Fibroblast of the conjunctiva (primary cell): ENCODE measurements around the gene DHRSX.
"Not testable (repeated sequence)": the region's sequence is repeated elsewhere in the genome, so short reads cannot be mapped to it uniquely, and the experiment has no call there.

Experiments
- DNase-seq: peaks from one replicate; pipeline ENCODE4 v3.0.0-alpha.2; 2010; ENCODE audit warnings: low read depth

The DHRSX gene

DNA sequence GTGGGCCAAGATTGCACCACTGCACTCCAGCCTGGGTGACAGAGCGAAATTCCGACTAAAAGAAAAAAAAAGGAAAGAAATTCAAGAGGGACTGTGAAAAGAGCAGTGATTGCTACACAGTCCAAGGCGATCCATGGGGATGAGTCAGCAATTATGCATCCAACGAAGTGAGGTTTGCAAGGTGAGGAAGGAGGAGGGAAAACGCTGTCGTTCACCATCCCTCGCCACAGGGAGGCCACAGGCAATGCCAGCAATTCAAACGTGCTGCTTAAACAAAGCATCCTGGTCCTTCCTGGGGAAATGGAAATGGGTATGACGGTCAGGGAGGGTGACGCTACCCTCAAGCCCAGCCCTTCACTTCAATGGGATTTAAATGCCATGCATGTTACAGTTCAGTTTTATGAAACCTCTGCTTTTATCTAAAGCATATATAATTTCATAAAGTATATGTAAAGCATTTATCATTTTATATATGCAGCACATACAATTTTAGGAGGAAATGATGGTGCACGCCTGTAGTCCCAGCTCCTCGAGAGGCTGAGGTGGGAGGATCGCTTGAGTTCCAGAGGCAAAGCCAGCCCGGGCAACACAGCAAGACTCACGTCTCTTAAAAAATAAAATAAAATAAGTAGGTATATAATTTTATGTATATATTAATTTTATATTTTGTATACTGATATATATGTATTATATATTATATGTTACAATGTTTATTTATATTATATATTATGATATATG lies 108.7 kb downstream of the DHRSX start:
- DNase-seq = peak; percentile 21

DNA sequence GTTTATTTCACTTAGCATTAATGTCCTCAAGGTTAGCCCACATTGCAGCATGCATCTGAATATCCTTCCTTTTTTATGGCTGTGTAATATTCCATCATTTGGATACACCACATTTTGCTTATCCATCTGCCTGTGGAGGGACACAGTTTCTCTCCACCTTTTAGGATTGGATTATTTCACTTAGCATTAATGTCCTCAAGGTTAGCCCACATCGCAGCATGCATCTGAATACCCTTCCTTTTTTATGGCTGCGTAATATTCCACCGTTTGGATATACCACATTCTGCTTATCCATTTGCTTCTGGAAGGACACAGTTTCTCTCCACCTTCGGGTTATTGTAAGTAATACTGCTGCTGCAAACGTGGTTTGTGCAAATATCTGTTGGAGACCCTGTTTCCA lies 110.0 kb downstream of the DHRSX start:
- no peak for DNase-seq

DNA sequence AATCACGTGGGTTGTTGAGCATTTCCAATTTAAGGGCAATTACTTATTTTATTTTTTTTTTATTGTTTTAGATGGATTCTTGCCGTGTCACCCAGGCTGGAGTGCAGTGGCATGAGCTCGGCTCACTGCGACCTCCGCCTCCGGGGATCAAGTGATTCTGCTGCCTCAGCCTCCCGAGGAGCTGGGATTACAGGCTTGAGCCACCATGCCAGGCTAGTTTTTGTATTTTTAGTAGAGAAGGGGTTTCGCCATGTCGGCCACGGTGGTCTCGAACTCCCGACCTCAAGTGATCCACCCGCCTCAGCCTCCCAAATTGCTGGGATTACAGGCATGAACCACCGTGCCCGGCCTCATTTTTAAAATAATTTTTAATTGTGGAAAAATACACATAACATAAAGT lies 111.0 kb downstream of the DHRSX start:
- DNase-seq = not testable (repeated sequence)

DNA sequence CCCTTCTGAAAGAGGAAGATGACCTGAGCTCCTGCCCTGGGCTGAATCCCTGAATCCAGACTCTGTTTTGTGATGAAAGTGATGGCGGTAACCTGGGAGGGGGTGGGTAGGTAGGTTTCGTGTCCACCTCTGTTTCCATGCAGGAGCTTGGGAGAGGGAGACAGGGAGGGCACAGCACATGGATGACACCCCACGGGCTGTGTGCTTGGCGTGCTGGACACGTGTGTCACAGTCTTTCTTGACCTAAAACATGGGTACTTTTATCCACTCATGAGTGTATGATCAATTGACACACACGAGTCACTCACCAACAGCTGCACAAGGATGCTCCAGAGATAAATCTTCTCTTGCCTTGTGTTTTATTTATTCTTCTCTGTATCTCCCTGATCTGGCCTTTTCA lies 111.5 kb downstream of the DHRSX start:
- no peak for DNase-seq

DNA sequence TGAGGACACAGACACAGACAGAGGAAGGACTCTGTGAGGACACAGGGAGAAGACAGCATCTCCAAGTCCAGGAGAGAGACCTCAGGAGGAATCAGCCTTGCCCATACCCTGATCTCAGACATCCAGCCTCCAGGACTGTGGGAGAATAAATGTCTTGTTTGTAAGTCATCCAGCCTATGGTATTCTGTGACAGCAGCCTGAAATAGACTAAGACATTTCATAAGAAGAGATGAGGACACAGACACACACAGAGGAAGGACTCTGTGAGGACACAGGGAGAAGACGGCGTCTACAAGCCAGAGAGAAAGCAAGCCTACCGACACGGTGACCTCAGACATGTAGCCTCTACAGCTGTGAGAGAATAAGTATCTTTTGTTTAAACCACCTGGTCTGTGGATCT lies 112.1 kb downstream of the DHRSX start:
- no peak for DNase-seq

DNA sequence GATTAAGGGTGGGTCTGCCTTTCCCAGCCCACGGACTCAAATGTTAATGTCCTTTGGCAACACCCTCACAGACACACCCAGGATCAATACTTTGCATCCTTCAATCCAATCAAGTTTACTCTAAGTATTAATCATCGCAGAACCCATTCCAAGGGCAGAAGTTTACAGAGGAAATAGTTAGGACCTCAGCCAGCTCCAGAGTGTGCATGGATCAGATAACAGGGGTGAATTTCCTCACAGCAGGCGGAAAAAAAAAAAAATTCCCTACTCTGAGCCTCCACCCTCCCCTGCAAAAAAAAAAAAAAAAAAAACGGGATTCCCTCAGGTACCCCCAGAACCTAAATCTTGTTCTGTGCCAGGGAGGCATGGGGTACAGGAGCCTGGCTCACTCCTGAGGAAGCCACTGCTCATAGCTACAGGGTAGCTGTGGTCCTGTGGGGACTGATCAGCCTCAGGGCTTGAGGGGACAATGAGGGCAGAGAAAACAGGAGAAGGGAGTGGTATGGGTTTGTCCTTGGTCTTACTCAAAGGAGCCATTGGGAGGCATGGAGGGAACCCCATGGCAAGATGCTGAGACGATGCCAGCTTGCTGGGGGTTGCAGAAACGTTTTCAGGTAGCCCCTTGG lies 113.0 kb downstream of the DHRSX start:
- no peak for DNase-seq

DNA sequence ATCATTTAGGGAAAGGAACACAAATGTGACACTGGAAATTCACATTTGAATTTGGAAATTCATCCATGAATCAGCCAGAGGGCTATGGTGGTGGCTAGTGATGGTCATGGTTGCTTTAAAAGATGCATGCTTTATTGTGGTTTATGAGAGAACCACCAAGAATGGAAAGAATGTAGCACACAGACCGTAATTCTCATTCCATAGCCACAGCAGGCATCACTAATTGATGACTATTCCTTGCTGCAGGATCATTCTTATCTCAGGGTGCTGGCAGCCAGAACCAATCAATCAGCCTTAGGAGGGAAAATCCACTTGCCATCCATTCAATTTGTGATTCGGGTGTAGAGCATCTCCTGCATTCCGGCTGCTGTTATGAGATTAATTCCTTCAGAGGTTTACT lies 115.6 kb downstream of the DHRSX start:
- no peak for DNase-seq

DNA sequence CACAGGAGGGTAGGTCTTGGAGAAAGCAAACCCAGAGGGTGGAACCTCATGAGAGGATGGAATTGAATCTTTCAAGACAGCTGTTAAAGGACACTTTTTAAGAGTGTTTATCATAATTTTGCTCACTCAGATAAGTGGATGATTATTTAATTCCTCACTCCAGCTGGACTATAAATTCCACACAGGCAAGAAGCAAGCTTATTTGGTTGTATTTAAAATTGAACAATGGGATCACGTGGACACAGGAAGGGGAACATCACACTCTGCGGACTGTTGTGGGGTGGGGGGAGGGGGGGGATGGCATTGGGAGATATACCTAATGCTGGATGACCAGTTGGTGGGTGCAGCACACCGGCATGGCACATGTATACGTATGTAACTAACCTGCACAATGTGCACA lies 116.3 kb downstream of the DHRSX start:
- no peak for DNase-seq

DNA sequence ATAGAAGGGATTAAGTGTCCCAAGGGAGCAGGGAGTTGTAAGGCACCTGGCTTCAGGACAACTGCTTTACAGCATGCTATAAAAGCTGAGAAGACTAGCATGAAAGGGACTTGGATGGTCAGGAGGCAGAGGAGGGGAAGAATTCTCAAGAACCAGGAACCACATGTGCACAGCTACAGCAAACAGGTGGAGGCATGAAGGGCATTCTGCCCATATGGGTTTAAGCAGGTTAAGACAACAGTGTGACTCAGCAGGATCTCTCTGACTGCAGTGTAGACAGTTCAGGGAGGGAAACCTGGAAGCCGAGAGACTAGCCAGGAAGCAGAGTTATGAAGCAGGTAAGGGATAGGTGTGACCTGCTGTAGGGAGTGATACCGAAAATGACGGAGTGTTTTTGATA lies 117.0 kb downstream of the DHRSX start:
- no peak for DNase-seq

DNA sequence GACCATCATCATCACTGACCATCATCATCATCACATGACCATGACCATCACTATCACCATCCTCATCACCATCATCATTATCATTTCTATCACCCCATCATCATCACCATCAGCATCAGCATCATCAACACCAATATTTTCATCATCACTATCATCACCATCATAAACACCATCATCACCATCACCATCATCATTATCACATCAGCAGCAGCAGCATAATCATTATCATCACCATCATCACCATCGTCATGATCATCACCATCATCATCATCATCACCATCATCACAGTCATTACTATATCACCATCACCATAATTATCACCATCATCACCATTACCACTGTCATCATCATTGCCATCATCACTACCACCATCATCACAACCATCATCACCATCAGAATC lies 117.6 kb downstream of the DHRSX start:
- no peak for DNase-seq

DNA sequence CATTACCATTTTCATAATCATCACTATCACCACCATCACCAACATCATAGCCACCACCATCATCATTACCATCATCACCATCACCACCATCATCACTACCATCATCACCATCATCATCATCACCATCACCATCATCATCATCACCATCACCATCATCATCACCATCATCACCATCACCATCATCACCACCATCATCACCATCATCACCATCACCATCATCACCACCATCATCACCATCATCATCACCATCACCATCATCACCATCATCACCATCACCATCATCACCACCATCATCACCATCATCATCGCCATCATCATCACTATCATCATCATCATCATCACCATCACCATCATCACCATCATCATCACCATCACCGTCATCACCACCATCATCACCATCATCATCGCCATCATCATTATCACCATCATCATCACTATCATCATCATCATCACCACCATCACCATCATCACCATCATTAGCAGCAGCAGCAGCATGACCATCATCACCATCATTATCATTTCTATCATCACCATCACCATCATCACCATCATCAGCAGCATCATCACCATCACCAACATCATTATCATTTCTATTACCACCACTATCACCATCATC lies 118.2 kb downstream of the DHRSX start:
- DNase-seq = not testable (repeated sequence)

DNA sequence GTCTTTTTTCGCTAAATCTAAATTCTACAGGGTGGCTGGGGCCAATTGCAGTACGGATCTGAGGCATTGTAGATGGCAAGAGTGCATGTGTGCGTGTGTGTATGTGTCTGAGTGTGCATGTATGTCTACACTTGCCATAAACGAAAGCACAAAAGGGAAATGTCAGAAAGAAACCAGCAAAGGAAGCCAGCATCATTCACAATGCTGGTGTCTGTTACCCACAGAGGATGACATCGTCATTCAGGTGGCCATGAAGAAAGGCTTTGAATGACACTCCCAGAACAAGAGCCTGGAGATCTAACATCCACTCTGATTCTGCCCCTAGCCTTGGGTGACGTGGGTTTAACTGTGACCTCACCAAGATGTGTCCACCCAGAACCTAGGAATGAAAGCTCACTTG lies 124.6 kb downstream of the DHRSX start:
- no peak for DNase-seq

DNA sequence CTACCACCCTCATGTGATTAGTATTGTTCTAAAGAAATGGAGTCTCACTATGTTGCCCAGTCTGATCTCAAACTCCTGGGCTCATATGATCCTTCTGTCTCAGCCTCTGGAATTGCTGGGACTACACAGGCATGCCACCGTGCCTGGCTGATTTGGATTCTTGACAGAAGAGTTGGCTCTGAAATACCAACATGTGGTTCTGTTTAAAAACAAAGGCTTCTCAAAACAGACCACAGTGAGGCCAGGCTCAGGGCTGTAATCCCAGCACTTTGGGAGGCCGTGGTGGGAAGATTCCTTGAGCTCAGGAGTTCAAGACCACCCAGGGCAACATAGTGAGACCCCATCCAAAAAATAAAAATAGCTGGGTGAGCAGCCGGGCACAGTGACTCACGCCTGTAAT lies 126.7 kb downstream of the DHRSX start:
- DNase-seq = peak; percentile 28

DNA sequence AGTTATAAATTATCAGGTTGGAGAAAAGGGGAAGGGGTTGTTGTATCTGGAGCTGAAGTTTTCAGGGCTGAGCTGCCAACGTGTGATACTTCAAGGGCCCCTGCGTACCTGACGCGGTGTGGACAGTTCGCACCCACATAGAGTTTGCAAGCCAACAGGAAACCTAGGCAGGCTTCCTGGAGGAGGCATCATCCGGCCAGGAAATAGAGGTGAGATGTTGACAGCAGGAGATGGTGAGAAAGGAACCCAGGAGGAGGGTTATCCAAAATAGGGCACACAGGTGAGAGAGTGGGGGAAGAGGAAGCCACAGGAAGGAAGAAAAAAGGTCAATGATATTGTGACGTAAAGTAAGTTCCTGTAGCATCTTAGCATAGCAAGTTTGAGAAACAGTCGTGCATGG lies 127.2 kb downstream of the DHRSX start:
- DNase-seq = no peak

DNA sequence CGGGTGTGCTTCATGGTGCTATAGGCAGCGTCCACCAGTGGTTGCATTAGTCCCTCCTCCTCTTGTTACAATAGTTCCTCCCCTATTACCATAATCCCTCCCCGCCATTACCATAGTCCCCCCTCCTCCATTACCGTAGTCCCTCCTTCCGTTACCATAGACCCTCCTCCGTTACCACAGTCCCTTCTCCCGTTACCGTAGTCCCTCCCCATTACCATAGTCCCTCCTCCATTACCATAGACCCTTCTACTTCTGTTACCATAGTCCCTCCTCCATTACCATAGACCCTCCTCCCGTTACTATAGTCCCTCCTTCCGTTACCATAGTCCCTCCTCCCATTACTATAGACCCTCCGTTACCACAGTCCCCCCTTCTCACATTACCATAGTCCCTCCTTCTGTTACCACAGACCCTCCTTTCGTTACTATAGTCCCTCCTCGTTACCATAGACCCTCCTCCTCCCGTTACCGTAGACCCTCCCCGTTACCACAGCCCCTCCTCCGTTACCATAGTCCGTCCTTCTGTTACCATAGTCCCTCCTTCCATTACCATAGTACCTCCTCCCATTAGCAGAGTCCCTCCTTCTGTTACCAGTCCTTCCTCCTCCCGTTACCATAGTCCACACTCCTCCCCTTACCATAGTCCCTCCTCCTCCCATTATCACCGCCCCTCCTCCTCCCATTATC lies 129.6 kb downstream of the DHRSX start:
- DNase-seq = no peak

DNA sequence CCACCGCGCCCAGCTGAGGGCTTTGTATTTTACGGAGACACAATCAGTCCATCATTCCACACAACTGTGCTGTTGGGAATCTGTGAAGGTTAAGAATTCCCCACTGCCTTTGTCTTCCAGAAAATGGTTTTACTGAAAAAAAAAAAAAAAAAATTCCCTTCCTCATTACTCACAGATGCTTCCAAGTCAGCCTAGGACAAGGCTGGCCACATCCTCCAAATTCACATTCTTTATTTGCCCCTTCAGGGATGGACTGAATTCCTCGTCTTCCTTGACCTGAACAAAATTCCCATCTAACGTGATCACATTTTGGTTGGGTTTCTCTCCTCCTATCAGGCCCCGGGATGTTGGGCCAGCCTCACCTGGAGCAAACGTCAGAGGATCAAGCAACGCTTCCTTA lies 130.3 kb downstream of the DHRSX start:
- no peak for DNase-seq

DNA sequence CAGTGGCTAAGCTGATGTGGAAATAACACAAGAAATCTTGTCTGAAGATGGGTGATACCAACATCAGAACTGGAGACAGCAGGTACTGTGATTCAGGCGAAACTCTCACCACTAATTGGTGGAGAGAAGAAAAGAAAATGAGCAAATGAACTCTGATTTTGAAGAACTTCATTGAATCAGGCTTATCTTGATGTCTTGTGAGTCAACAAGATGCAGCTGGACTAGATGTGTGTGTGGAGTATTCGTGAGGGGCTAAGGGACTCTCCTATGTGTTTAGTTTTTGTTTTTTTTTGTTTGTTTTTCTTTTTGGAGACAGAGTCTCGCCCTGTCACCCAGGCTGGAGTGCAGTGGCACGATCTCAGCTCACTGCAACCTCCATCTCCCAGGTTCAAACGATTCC lies 131.6 kb downstream of the DHRSX start:
- DNase-seq = no peak

DNA sequence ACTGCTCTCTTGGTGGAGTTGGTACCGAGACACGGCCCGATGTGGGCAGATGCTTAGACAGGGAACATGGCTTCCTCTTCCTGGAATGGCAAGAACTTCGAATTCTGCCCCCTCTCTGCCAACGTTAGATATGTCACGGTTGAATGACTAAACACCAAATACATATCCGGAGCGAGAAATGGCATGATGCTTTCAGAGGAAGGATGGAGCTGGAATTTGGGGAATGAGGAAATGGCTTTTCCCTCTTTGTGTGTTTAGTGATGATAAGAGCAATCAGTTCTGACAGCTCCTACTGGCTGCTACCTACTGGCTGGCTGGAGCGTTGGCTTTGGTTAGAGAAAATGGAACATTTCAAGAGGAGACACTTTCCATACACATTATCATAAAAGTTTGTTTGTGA lies 140.0 kb downstream of the DHRSX start:
- no peak for DNase-seq

DNA sequence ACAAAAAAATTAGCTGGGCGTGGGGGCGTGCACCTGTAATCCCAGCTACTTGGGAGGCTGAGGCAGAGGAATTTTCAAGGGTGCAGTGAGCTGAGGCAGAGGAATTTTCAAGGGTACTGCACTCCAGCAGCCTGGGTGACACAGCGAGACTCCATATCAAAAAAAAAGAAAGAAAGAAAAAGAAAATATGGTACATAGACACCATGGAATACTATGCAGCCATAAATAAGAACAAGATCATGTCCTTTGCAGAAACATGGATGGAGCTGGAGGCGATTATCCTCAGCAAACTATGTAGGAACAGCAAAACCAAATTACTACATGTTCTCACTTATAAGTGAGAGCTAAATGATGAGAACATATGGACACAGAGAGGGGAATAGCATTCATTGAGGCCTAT lies 141.3 kb downstream of the DHRSX start:
- not testable (repeated sequence) for DNase-seq

DNA sequence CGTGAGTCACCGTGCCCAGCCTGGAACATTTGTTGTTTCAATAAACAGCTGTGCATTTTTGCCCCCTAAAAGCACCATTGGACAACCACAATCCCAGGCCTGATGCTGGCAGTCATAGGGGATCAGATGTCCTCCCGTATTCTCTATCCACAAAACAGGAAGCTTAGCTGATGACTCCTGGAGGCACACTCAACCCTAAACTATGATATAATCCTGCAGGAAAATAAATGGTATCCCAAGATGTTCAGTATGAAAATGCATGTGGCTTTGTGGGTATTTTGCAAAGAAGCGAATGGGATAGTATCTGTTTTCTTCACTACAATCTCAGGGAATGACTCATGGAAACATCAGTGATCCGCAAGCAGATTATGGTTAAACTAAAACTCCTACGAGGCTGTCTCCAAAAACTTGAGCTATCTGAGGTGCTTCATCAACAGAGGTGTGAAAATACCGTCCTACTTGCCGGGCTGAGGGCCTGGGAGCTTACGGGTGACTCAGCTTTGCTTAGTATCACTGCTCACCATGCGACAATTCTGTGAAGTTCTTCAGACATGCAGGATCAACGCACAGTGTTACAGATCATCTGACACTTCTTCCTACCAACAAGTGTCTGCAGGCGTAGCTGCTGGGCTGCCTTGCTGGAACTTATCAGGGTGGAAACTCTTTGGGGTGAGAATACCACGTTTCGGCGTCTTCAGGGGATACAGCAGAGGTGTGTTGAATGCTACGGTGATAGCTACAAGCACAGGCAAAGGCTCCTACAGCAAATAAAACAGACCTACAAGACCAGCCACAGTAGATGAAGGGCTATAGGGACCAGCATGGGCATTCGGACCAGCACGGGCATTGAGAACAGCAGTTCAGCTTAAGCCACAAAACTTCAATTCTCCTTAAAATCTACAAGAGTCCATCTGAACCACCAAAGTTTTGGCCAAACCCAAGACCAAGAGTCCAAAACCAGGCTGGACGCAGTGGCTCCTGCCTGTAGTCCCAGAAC lies 148.5 kb downstream of the DHRSX start:
- DNase-seq = peak; percentile 20

DNA sequence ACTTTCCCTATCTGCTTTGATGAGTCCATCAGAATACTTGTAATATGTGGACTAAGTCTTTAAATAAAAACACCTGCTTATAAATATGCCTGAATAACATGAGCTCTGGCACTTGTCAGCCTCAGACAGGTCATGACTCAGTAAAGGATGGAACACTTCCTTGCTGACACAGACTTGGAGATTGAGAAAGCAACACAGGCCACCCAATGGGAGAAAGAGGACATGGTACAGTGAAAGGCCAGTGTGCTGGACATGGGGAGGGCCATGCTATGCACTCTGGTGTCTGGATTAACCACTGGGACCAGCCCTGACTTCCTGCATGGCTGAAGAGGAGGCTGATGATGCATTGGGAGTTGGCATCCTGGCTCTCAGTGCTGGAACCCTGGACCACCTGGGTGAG lies 149.5 kb downstream of the DHRSX start:
- DNase-seq = no peak

DNA sequence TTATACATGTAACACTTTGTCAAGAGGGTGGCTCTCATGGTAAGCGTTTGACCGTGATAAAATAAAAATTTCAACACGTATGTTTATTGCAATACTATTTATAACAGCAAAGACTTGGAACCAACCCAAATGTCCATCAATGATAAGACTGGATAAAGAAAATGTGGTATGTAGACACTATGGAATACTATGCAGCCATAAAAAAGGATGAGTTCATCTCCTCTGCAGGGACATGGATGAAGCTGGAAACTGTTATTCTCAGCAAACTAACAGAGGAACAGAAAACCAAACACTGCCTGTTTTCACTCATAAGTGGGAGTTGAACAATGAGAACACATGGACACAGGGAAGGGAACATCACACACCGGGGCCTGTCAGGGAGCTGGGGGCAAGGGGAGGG lies 150.1 kb downstream of the DHRSX start:
- DNase-seq = not testable (repeated sequence)
